Trophoblast cell (in vitro differentiated cells and primary cell): ENCODE data around the gene PLEKHA7.

Source experiments
- DNase-seq, 2 donors: peaks; one replicate each; pipeline ENCODE4 v3.0.0-alpha.2; 2016
- H2AFZ ChIP-seq: 2 replicates; pipeline ENCODE4 v1.6.1; 2013; ENCODE audit warnings: low read length, moderate library complexity, mild to moderate bottlenecking; ENCODE audit not compliant: insufficient read depth, poor library complexity
- H2AK5ac ChIP-seq: 2 replicates; pipeline ENCODE4 v1.6.1; 2013; ENCODE audit warnings: mild to moderate bottlenecking, low read length
- H2BK120ac ChIP-seq: 2 replicates; pipeline ENCODE4 v1.6.1; 2013; ENCODE audit warnings: low read length, mild to moderate bottlenecking, moderate library complexity; ENCODE audit not compliant: insufficient read depth, poor library complexity
- H2BK12ac ChIP-seq: 2 replicates; pipeline ENCODE4 v1.6.1; 2013; ENCODE audit warnings: mild to moderate bottlenecking, low read length, moderate library complexity
- H2BK5ac ChIP-seq: 2 replicates; pipeline ENCODE4 v1.6.1; 2013; ENCODE audit warnings: low read length, low read depth, moderate library complexity, mild to moderate bottlenecking; ENCODE audit not compliant: poor library complexity
- H3K14ac ChIP-seq: 2 replicates; pipeline ENCODE4 v1.6.1; 2013; ENCODE audit warnings: mild to moderate bottlenecking, low read length
- H3K18ac ChIP-seq: 2 replicates; pipeline ENCODE4 v1.6.1; 2013; ENCODE audit warnings: mild to moderate bottlenecking, low read length
- H3K23ac ChIP-seq: 2 replicates; pipeline ENCODE4 v1.6.1; 2013; ENCODE audit warnings: low read length
- H3K27ac ChIP-seq: 2 replicates; pipeline ENCODE4 v1.5.1; 2013; ENCODE audit warnings: low read depth, mild to moderate bottlenecking, inconsistent platforms, low read length, moderate library complexity
- H3K27me3 ChIP-seq: 2 replicates; pipeline ENCODE4 v1.6.1; 2013; ENCODE audit warnings: inconsistent platforms, mild to moderate bottlenecking, low read length, moderate library complexity; ENCODE audit not compliant: insufficient read depth
- H3K36me3 ChIP-seq, 2 experiments: 1 replicate in 1 of 2; 2 replicates in 1 of 2; pipeline ENCODE4 v1.6.1; 2013; ENCODE audit warnings: low read length in 2 of 2, mild to moderate bottlenecking in 2 of 2, moderate library complexity in 1 of 2; ENCODE audit not compliant: insufficient read depth in 2 of 2, control insufficient read depth in 1 of 2
- H3K4ac ChIP-seq: 2 replicates; pipeline ENCODE4 v1.6.1; 2013; ENCODE audit warnings: low read depth, mild to moderate bottlenecking, low read length, moderate library complexity
- H3K4me1 ChIP-seq, 2 experiments: 1 replicate in 1 of 2; 2 replicates in 1 of 2; pipeline ENCODE4 v1.6.1; 2013; ENCODE audit warnings: low read length in 2 of 2, mild to moderate bottlenecking in 2 of 2, moderate library complexity in 1 of 2; ENCODE audit not compliant: insufficient read depth in 2 of 2, control insufficient read depth in 1 of 2
- H3K4me2 ChIP-seq: 2 replicates; pipeline ENCODE4 v1.6.1; 2013; ENCODE audit warnings: inconsistent platforms, mild to moderate bottlenecking, low read length, moderate library complexity
- H3K4me3 ChIP-seq: 2 replicates; pipeline ENCODE4 v1.5.1; 2013; ENCODE audit warnings: mild to moderate bottlenecking, low read depth, low read length, inconsistent platforms
- H3K79me1 ChIP-seq: one replicate; pipeline ENCODE4 v1.6.1; 2013; ENCODE audit warnings: low read length
- H3K79me2 ChIP-seq: 2 replicates; pipeline ENCODE4 v1.6.1; 2013; ENCODE audit warnings: low read length, mild to moderate bottlenecking; ENCODE audit not compliant: control insufficient read depth, insufficient read depth, poor library complexity
- H3K9ac ChIP-seq: 2 replicates; pipeline ENCODE4 v1.6.1; 2013; ENCODE audit warnings: mild to moderate bottlenecking, low read length
- H3K9me3 ChIP-seq: 2 replicates; pipeline ENCODE4 v1.6.1; 2013; ENCODE audit warnings: low read depth, mild to moderate bottlenecking, control low read depth, inconsistent platforms, low read length; ENCODE audit not compliant: insufficient read depth
- H4K12ac ChIP-seq: 2 replicates; pipeline ENCODE4 v1.6.1; 2013; ENCODE audit warnings: low read depth, mild to moderate bottlenecking, low read length, moderate library complexity
- H4K8ac ChIP-seq: 2 replicates; pipeline ENCODE4 v1.6.1; 2013; ENCODE audit warnings: low read depth, mild to moderate bottlenecking, low read length, moderate library complexity
- H4K91ac ChIP-seq: one replicate; pipeline ENCODE4 v1.6.1; 2013; ENCODE audit warnings: low read depth, mild to moderate bottlenecking, low read length, moderate library complexity
- WGBS: extraction: QIAGEN DNeasy Blood & Tissue Kit; methylation state at CpG from one replicate; pipeline ENCODE4 v1.1.7; 2013; ENCODE audit warnings: missing lambda C conversion rate; ENCODE audit not compliant: insufficient read length, insufficient coverage; ENCODE audit errors: extremely low coverage; 5-methylcytosine and 5-hydroxymethylcytosine counted together

The PLEKHA7 gene

DNA sequence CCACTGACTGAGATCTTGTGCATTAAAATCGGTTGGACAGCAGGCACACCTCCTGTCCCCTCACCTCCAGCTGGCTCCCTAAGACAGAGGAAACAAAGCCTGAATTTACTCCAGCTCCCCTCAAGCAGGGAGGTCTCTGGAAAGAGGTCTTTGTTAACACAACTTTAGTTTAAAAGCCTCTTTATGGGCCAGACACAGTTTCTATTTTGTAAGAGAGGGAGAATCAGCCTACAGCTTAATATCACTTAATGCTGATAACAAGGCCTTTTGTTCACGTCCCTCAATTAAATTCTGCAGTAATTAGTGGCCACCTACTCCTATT lies 36.3 kb downstream of the PLEKHA7 start:
- Histone ChIP-seq H3K9ac (no peak overlapping the region), H3K4me1 (peaks cover 26 to 32% of the 10 kb centered on the region in 2 experiments), H3K27me3 (no peaks in the 10 kb centered on the region), H3K4me3 (no peak overlapping the region), H4K8ac (no peak overlapping the region), H4K12ac (peak overlapping the region; percentile 31), H3K36me3 (no peaks in the 10 kb centered on the region), H2BK120ac (no peak overlapping the region), H2AFZ (no peak overlapping the region), H3K14ac (no peak overlapping the region), H3K4ac (no peak overlapping the region), H3K18ac (no peak overlapping the region), H3K79me1 (peaks cover 26% of the 10 kb centered on the region), H4K91ac (no peak overlapping the region), H3K79me2 (peaks cover 2% of the 10 kb centered on the region), H3K4me2 (no peak overlapping the region), H3K23ac (no peak overlapping the region), H3K27ac (no peak overlapping the region), H2BK12ac (peak overlapping the region; percentile 40), H2AK5ac (no peak overlapping the region), H2BK5ac (no peak overlapping the region), H3K9me3 (no peaks in the 10 kb centered on the region)
- WGBS: no CpG with 5 or more reads among the region's 2 CpGs
- no peak for DNase-seq

DNA sequence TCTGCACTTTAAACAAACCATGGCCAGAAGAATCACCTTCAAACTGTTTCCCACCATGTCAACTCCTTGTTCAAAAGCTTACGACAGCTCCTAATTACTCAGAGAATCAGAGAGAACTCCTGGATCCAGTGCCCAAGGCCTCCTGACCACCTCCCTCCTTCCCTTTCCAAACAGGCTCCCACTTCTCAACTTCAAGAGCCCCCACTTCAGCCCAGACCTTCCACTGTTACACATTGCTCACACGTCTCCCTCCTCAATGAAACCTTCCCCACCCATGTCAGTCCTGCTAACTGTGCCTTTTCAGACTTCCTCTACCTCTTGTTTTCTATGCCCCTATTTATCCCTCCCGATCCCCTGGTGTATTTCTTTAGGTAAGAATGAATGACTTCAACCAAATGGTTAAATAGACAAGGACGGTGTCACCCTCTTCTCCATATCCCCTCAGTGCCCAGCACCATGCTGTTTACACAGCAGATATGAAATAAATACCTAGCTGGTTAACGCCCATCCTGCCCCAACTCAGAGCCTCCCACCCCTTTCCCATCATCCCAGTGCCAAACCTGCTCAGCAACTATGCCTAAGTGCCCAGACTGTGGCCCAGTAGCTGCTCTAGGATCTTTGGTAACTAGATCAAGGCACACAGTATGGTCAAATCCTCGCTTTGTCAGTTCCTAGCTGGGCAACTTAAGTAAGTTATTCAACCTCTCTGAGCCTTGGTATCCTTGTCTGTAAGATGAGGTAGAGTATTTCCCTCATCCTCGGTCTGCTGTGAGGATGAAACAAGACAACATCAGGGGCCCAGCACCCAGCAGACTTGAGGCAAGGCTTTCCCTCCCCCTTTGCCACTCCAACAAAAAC lies 36.8 kb downstream of the PLEKHA7 start:
- Histone ChIP-seq H3K9ac (no peak overlapping the region), H2BK120ac (no peak overlapping the region), H3K14ac (no peak overlapping the region), H2AK5ac (no peak overlapping the region), H4K8ac (no peak overlapping the region), H3K4ac (no peak overlapping the region), H3K4me1 (peaks cover 21 to 26% of the 10 kb centered on the region in 2 experiments), H3K79me1 (peaks cover 20% of the 10 kb centered on the region), H3K9me3 (no peaks in the 10 kb centered on the region), H4K12ac (peak overlapping the region; percentile 31), H3K36me3 (no peaks in the 10 kb centered on the region), H3K4me3 (no peak overlapping the region), H2AFZ (no peak overlapping the region), H3K27ac (no peak overlapping the region), H3K27me3 (no peaks in the 10 kb centered on the region), H4K91ac (no peak overlapping the region), H2BK5ac (no peak overlapping the region), H3K79me2 (peaks cover 2% of the 10 kb centered on the region), H2BK12ac (peak overlapping the region; percentile 40), H3K18ac (no peak overlapping the region), H3K4me2 (no peak overlapping the region), H3K23ac (no peak overlapping the region)
- no CpG with 5 or more reads among the region's 7 CpGs for WGBS
- no peak for DNase-seq

DNA sequence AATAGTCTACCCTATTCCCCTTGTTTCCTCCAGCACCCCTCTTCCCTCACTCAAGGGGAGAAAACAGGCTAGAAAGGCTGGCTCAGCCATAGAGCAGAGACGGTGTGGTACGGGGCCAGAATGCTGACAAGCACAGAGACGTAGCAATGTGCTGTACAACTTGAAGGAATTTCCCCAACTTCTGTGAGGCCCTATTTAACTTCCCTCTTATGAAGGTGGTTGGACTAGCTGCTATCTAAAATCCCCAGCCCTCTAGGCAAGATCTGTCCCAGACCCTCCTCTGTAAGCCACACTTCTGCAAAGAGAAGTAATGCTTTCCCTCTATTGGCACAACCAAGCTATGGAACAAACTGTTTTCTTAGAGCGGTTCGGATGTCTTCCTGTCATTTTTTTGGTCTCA lies 37.8 kb downstream of the PLEKHA7 start:
- H4K12ac ChIP-seq: no peak overlapping the region
- H3K14ac ChIP-seq: no peak overlapping the region

DNA sequence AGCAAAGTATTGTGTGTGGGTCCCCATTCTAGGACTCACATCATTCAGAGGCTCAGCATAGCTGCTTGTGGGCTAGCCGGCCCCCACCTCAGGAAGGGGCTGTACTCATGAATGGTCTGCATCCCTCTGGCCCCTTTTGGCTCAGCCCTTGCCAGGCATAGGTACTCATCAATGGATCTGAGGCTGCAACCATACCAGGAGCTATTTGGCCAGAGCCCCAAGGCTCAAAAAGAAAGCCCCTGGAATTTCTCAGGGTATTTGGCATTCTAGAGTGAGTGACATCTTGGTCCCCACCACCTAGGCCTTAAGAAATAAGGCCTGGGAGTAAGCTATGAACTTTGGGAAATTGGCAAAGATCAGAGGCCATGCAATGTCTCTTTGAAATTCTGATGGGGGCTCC lies 38.3 kb downstream of the PLEKHA7 start:
- Histone ChIP-seq H2AK5ac (no peak overlapping the region), H3K27ac (no peak overlapping the region), H2AFZ (no peak overlapping the region), H3K4ac (no peak overlapping the region), H4K8ac (no peak overlapping the region), H3K36me3 (no peaks in the 10 kb centered on the region), H3K9me3 (no peaks in the 10 kb centered on the region), H4K12ac (no peak overlapping the region), H3K14ac (no peak overlapping the region), H2BK120ac (no peak overlapping the region), H3K4me2 (no peak overlapping the region), H2BK5ac (no peak overlapping the region), H3K18ac (no peak overlapping the region), H4K91ac (no peak overlapping the region), H3K79me2 (no peaks in the 10 kb centered on the region), H3K4me3 (no peak overlapping the region), H3K9ac (no peak overlapping the region), H3K4me1 (peaks cover 11 to 15% of the 10 kb centered on the region in 2 experiments), H3K23ac (no peak overlapping the region), H3K79me1 (peaks cover 11% of the 10 kb centered on the region), H2BK12ac (no peak overlapping the region), H3K27me3 (no peaks in the 10 kb centered on the region)
- no CpG with 5 or more reads among the region's 1 CpG for WGBS
- DNase-seq: no peak

More for the DNA sequence above, 37.8 kb downstream of the PLEKHA7 start:
- Histone ChIP-seq H3K4me2 (no peak overlapping the region), H2AFZ (no peak overlapping the region), H3K36me3 (no peaks in the 10 kb centered on the region), H3K23ac (no peak overlapping the region), H3K4ac (no peak overlapping the region), H4K8ac (no peak overlapping the region), H3K79me2 (no peaks in the 10 kb centered on the region), H2AK5ac (no peak overlapping the region), H4K91ac (no peak overlapping the region), H3K9ac (no peak overlapping the region), H2BK12ac (no peak overlapping the region), H3K27ac (no peak overlapping the region), H3K79me1 (peaks cover 14% of the 10 kb centered on the region), H3K9me3 (no peaks in the 10 kb centered on the region), H2BK5ac (no peak overlapping the region), H3K4me3 (no peak overlapping the region), H3K4me1 (peaks cover 14 to 18% of the 10 kb centered on the region in 2 experiments), H3K18ac (no peak overlapping the region), H2BK120ac (no peak overlapping the region), H3K27me3 (no peaks in the 10 kb centered on the region)
- DNase-seq: no peak
- no CpG with 5 or more reads among the region's 5 CpGs for WGBS
